Liver (tissue), 9 donors: Measurements from ENCODE around the gene MXD3. TPM values are rescaled to one million over a fixed set of nuclear protein-coding genes. Genes with fewer than 3 reads are reported as not detected.

Source experiments
- DNase-seq: peaks from one replicate; pipeline ENCODE4 v3.0.0-alpha.2; 2017; ENCODE audit warnings: low spot score
- H3K27ac ChIP-seq, 2 donors: one replicate each; pipeline ENCODE4 v1.7.0; 2013; ENCODE audit warnings: inconsistent platforms in 2 of 2, low read length in 2 of 2, control low read depth in 1 of 2, low read depth in 1 of 2, mild to moderate bottlenecking in 1 of 2
- H3K27me3 ChIP-seq, 4 donors: one replicate each; pipeline versions ENCODE4 v1.6.1 to v1.7.0; 2013; ENCODE audit warnings: low read length in 3 of 4, inconsistent platforms in 1 of 4, mild to moderate bottlenecking in 1 of 4, moderate library complexity in 1 of 4; ENCODE audit not compliant: control insufficient read depth in 4 of 4, insufficient read depth in 4 of 4
- H3K36me3 ChIP-seq, 4 donors: one replicate each; pipeline versions ENCODE4 v1.6.1 to v1.7.0; 2013; ENCODE audit warnings: low read length in 3 of 4, mild to moderate bottlenecking in 3 of 4, low read depth in 1 of 4, moderate library complexity in 1 of 4; ENCODE audit not compliant: control insufficient read depth in 4 of 4, insufficient read depth in 3 of 4
- H3K4me1 ChIP-seq, 4 donors: one replicate each; pipeline versions ENCODE4 v1.6.1 to v1.7.0; 2013; ENCODE audit warnings: low read length in 3 of 4, mild to moderate bottlenecking in 3 of 4, moderate library complexity in 1 of 4; ENCODE audit not compliant: control insufficient read depth in 4 of 4, insufficient read depth in 4 of 4
- H3K4me3 ChIP-seq, 3 donors: one replicate each; pipeline versions ENCODE4 v1.6.1 to v1.7.0; 2013; ENCODE audit warnings: low read length in 3 of 3, control low read depth in 1 of 3, low read depth in 1 of 3, mild to moderate bottlenecking in 1 of 3
- H3K9ac ChIP-seq, 2 donors: one replicate each; pipeline ENCODE4 v1.7.0; 2013; ENCODE audit warnings: low read length in 2 of 2, mild to moderate bottlenecking in 2 of 2, moderate library complexity in 2 of 2, control low read depth in 1 of 2, low read depth in 1 of 2
- H3K9me3 ChIP-seq, 4 donors: one replicate each; pipeline versions ENCODE4 v1.6.1 to v1.7.0; 2013; ENCODE audit warnings: low read length in 3 of 4; ENCODE audit not compliant: control insufficient read depth in 4 of 4
- CTCF ChIP-seq: fragments of 150-350 bp; IDR thresholded peaks from 2 replicates; pipeline ENCODE4 v1.5.1; 2017; ENCODE audit warnings: improper control_type of control experiment, low read depth, low read length; ENCODE audit not compliant: missing input control
- EGR1 ChIP-seq, 2 donors: IDR thresholded peaks; 2 replicates each; pipeline ENCODE4 v1.6.1; 2016 to 2018; ENCODE audit warnings: antibody characterized with exemption in 2 of 2, low read depth in 2 of 2
- FOXA1 ChIP-seq: IDR thresholded peaks from 2 replicates; pipeline ENCODE4 v1.6.1; 2016; ENCODE audit warnings: antibody characterized with exemption
- FOXA2 ChIP-seq: IDR thresholded peaks from 2 replicates; pipeline ENCODE4 v1.6.1; 2016; ENCODE audit warnings: antibody characterized with exemption
- GABPA ChIP-seq, 2 donors: IDR thresholded peaks in 1 of 2; conservative IDR thresholded peaks in 1 of 2; 2 replicates each; pipeline ENCODE4 v1.6.1; 2016; ENCODE audit warnings: antibody characterized with exemption in 2 of 2, mild to moderate bottlenecking in 1 of 2, moderate library complexity in 1 of 2
- HNF4A ChIP-seq, 2 donors: conservative IDR thresholded peaks; 2 replicates each; pipeline ENCODE4 v1.6.1; 2016; ENCODE audit warnings: antibody characterized with exemption in 2 of 2, mild to moderate bottlenecking in 2 of 2
- HNF4G ChIP-seq: IDR thresholded peaks from 2 replicates; pipeline ENCODE4 v1.6.1; 2016; ENCODE audit warnings: antibody characterized with exemption
- JUND ChIP-seq, 2 donors: IDR thresholded peaks; 2 replicates each; pipeline ENCODE4 v1.6.1; 2016; ENCODE audit warnings: antibody characterized with exemption in 2 of 2
- NR2F2 ChIP-seq: IDR thresholded peaks from 2 replicates; pipeline ENCODE4 v1.6.1; 2016; ENCODE audit warnings: antibody characterized with exemption
- RAD21 ChIP-seq, 2 donors: IDR thresholded peaks; 2 replicates each; pipeline ENCODE4 v1.6.1; 2016; ENCODE audit warnings: antibody characterized with exemption in 2 of 2, mild to moderate bottlenecking in 2 of 2
- REST ChIP-seq: IDR thresholded peaks from 2 replicates; pipeline ENCODE4 v1.6.1; 2016; ENCODE audit warnings: antibody characterized with exemption, mild to moderate bottlenecking
- RXRA ChIP-seq, 2 donors: IDR thresholded peaks; 2 replicates each; pipeline ENCODE4 v1.6.1; 2017 to 2018; ENCODE audit warnings: antibody characterized with exemption in 2 of 2, mild to moderate bottlenecking in 1 of 2
- SP1 ChIP-seq: IDR thresholded peaks from 2 replicates; pipeline ENCODE4 v1.6.1; 2018; ENCODE audit warnings: antibody characterized with exemption, mild to moderate bottlenecking
- TAF1 ChIP-seq: conservative IDR thresholded peaks from 2 replicates; pipeline ENCODE4 v1.6.1; 2016; ENCODE audit warnings: antibody characterized with exemption, mild to moderate bottlenecking
- YY1 ChIP-seq: IDR thresholded peaks from 2 replicates; pipeline ENCODE4 v1.6.1; 2016; ENCODE audit warnings: antibody characterized with exemption, mild to moderate bottlenecking
- ZBTB33 ChIP-seq: IDR thresholded peaks from 2 replicates; pipeline ENCODE4 v1.6.1; 2016; ENCODE audit warnings: antibody characterized with exemption
- WGBS: extraction: QIAGEN DNeasy Blood & Tissue Kit; methylation state at CpG from one replicate; pipeline ENCODE4 v1.1.7; 2013; 5-methylcytosine and 5-hydroxymethylcytosine counted together
- polyA plus RNA-seq, 2 donors: library from polyadenylated mRNA; stranded (reverse) in 1 of 2; unstranded in 1 of 2; fragments of 200-250 nt in 1 of 2; fragments of >200 nt in 1 of 2; fragmentation: Nextera tagmentation in 1 of 2; extraction: Ambion mirVana in 1 of 2; gene quantifications; one replicate each; pipeline versions ENCODE4 v1.2.1 to v1.2.3, GENCODE V29; 2013 to 2015
- total RNA-seq, 2 donors: library from RNA; depleted of rRNA; stranded (reverse); fragments of >200 nt; gene quantifications; one replicate each; pipeline ENCODE4 v1.2.3, GENCODE V29; 2014
- TF ChIP-seq, protein P1 (sequence below): IDR thresholded peaks from 2 replicates; pipeline ENCODE4 v1.6.1; 2016; ENCODE audit warnings: antibody characterized with exemption
- TF ChIP-seq, protein P2 (sequence below): IDR thresholded peaks from 2 replicates; pipeline ENCODE4 v1.6.1; 2016; ENCODE audit warnings: antibody characterized with exemption
- donor health status: healthy.
- donor health status: healthy.
- donor health status: healthy.
- donor health status: healthy.
- donor health status: healthy.

Gene MXD3
- total and polyA plus RNA-seq, 4 donors = 1.9 to 36.8 (median 7.0) TPM

DNA sequence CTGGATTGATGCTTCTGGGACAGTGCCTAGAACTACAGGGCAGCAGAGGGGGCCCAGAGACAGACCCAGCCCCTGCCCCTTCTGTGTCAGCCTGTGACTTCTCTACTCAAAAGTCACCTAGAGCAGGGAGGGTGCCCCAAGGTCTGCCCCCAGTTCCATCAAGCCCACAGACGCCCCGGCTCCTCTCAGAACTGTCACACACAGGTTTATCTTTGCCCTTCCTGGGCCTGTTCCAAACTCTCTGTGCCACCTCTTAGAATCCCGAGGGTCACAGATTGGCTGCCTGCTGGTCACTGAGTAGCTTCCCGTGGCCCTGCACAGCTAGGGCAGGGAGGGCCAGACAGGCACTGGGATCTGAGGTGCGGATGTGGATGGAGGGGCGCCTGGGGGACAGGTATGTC, 47.8 kb upstream of the MXD3 start:
- H3K27me3 ChIP-seq = no peaks in the 10 kb centered on the region
- peak overlapping the region in 1 of 2 donors; percentile 92 for H3K27ac ChIP-seq
- WGBS = 50% methylated on average over 6 of the region's 6 CpGs
- H3K9ac ChIP-seq = no peak overlapping the region
- peak overlapping the region in 1 of 3 donors; percentile 81 for H3K4me3 ChIP-seq
- H3K9me3 ChIP-seq = no peaks in the 10 kb centered on the region
- H3K36me3 ChIP-seq = no peaks in the 10 kb centered on the region
- H3K4me1 ChIP-seq = peaks cover 22 to 81% (median 68%) of the 10 kb centered on the region in 4 donors
- TF ChIP-seq RXRA (IDR thresholded peaks at IDR 0.05) (peak in 1 of 2 donors; percentile 15), FOXA2 (no peak), REST (no peak)
- TF ChIP-seq, protein P1, sequence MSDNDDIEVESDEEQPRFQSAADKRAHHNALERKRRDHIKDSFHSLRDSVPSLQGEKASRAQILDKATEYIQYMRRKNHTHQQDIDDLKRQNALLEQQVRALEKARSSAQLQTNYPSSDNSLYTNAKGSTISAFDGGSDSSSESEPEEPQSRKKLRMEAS = no peak
- TF ChIP-seq, protein P2, sequence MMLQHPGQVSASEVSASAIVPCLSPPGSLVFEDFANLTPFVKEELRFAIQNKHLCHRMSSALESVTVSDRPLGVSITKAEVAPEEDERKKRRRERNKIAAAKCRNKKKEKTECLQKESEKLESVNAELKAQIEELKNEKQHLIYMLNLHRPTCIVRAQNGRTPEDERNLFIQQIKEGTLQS = no peak
- peak; percentile 27 for DNase-seq

DNA sequence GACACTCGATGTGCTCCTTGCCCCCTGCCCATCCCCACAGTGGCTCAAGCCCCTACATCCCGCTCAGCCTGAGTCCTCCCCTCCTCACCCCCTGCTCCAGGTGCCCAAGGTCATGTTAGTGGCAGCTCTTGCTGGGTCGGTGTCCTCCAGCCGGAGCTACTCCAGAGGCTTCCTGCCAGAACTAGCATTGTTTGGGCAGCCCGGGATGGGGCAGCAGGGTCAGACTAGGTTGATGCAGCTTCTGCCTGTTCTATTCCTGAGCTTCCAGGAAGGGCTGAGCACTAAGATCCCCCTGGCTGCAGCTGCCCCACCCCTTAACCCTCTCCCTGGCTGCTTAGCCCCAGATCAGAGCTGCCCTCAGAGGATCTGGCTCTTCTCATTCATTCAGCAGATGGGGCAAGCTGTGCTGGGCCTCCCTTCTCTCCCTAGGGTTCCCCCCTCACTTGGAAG, 46.7 kb upstream of the MXD3 start:
- no peaks in the 10 kb centered on the region for H3K27me3 ChIP-seq
- TF ChIP-seq GABPA (IDR thresholded peaks at IDR 0.05 in 1 of 2, conservative IDR thresholded peaks at IDR 0.05 in 1 of 2) (no peak), TAF1 (no peak), HNF4G (no peak), JUND (IDR thresholded peaks at IDR 0.05) (peak in 1 of 2 donors; percentile 16), SP1 (peak; percentile 74), ZBTB33 (no peak), FOXA2 (no peak), NR2F2 (no peak), FOXA1 (no peak), YY1 (peak; percentile 62), RXRA (IDR thresholded peaks at IDR 0.05) (peak; percentile 86 to 93), CTCF (no peak), REST (peak; percentile 61), RAD21 (IDR thresholded peaks at IDR 0.05) (peak; percentile 18 to 37), HNF4A (conservative IDR thresholded peaks at IDR 0.05) (peak; percentile 67 to 71), EGR1 (IDR thresholded peaks at IDR 0.05; ENCODE audit: low read depth in 2 of 2) (no peak)
- TF ChIP-seq, protein P2 = no peak
- TF ChIP-seq, protein P1 = peak; percentile 63
- peak overlapping the region; percentile 56 to 81 (median 59) for H3K4me3 ChIP-seq
- H3K9me3 ChIP-seq = no peaks in the 10 kb centered on the region
- WGBS = 10% methylated on average over 5 of the region's 5 CpGs
- H3K27ac ChIP-seq = peak overlapping the region; percentile 77 to 92
- peaks cover 24 to 81% (median 67%) of the 10 kb centered on the region in 4 donors for H3K4me1 ChIP-seq
- no peaks in the 10 kb centered on the region for H3K36me3 ChIP-seq
- H3K9ac ChIP-seq = peak overlapping the region; percentile 32 to 48
- DNase-seq = no peak
